NCI-H1092 treated with DMSO at 0.1 percent for 48 hours (cell line): Measurements from ENCODE around the gene TEPSIN.
A peak's percentile ranks its signal among the peaks of the same experiment; 100 is the strongest.

Experiments used
- DNase-seq: peaks from one replicate; lab custom pipeline; 2025; lab: John Stamatoyannopoulos, UW

Gene TEPSIN

DNA sequence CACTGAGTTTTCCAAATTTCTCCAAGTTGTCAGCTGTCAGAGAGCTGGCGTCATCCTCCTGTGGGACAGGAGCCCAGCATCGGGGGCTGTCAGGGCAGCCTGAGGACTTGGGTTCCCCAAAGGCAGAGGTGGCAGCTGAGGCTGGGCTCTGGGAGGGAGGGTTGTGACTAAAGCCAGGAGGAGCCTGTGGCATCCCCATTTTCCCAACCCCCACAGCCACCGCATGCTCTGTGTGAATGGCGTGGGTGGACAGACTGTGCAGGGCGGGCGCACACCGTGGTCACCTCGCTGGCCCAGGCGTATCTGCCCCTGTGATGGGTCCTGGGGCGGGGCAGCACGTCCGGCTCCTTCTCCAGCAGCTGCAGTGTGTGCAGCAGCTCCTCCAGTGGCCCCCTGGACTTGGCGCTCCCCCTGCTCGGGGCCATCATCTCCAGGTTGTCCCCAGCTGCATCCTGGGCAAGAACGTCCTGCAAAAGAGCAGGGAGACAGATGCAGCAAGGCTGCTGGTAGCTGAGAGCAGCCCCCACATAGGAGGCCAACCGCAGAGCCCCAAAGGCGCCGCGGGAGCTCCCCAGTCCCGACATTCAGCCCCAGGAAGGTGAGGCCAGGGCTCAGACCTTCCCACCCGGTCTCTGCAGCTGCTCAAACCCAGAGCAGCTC lies 40.9 kb downstream of the TEPSIN start:
- DNase-seq: no peak

DNA sequence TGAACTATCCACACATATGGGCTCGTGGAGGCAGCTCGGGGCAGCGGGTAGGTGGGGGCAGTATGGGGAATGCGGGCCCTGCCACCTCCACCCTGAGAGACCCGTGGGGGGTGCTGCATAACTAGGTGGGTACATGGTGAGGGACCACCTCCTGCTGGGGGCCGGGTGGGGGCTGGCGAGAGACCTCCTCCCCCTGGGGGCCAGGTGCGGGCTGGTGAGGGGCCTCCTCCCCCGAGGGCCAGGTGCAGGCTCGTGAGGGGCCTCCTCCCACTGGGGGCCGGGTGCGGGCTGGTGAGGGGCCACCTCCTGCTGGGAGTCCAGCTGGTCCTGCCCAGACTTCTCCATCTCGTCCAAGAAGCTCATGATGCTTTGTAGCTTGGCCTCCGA lies 41.5 kb downstream of the TEPSIN start:
- no peak for DNase-seq

DNA sequence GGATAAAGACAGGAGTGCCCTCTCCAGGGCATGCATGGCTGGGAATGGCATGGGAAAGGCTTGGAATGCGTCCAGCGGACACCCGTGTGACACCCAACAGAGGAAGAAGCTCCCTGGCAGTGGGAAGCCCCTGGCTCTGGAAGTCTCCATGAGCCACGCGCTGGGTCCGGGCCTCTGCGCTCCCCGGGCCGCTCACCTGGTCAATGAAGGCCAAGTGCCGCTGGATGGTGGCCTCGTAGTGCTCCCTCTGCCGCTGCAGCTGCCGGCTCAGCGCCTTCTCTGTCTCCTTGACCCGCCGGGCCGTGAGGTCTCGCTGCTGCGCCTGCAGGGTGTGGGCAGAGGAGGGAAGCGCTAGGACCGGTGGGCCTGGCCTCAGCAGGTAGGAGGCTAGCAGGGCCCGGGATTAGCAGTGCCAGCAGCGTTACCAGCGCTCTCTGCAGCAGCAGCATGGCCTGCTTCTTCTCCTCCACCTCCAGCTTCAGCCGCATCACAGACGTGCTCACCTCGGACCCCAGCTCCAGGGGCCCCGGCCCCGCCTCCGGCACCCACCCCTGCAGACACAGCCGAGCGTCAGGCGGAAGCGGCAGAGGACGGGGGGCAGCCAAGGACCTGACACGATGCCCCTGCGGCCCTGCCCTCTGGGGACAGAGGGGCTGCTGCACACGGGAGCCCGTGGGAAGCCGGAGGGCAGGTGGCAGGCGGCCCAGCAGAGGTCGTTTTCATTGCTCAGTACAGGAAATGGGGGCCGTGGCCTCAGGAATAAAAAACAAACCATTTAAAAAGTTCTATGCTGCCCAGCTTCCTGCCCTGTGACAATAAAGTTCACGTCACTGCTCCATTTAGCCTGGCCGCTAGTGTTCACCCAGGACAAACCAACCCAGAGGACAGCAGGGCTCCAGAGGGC lies 42.1 kb downstream of the TEPSIN start:
- DNase-seq: no peak

DNA sequence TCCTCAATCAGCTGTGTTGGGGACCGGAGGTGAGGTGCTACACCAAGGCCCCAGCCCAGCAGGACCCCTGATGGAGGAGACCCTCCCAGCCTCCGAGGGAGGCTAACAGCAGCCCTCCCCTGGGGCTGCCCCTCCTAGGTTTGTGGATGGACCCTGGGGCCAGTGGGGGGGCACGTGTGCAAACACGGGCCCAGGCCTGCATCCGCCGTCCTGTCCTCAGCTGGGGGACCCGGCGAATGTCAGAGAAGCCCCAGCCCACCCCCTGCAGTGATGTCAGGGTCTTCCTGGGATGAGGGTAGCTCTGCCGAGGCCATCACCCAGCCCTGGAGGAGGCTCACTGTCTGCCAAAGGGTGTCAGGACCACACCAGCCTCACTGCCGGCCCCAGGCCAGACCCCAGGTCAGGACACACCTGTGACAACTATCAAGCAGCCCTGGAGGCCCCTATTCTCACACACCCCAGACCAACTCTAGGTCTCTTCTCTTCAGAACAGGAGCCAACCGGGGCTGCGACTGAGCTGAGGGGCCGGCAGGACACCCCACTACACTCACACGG lies 42.8 kb downstream of the TEPSIN start:
- DNase-seq: no peak

DNA sequence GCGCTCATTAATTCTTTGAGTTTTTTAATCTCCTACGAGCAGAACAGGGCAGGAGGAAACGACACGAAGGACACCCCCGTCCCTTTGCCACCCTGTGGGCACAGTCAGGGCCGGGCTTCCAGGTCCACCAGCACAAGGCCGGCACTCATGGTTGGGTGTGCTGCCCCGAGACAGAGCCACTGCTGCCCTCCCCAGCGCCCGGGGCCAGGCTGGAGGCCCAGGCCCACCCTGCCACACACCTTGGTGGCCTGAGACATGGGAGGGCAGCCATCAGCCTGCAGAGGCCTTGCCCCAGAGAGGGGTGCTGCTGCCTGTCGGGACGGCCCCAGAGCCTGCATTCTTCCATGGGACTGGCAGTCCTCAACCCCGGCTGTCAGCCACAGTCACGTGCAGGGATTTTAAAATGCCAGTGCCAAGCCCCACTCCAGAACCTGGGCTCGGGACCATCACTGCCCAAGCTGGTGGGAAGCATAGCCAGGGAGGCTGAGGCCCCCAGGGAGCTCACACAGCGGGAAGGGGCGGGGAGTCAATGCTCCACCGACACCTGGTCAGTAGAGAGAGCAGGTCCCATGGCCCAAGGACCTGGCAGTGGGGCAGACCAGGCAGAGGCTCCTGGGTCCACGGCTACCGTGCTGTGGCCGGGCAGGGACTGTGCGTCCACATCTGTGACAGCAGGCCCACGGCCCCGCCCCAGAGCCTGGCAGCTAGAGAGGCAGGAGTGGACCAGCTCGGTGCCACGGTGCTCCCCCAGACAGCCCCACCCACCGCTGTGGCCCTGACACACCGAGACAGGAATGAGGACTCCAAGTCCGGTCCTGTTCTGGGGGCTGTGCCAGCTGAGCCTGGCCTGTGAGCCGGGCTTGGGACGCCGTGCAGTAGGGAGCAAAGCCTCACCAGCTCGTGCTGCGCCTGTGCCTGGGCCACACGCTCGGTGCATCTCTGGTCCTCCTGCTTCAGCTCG lies 43.6 kb downstream of the TEPSIN start:
- no peak for DNase-seq

DNA sequence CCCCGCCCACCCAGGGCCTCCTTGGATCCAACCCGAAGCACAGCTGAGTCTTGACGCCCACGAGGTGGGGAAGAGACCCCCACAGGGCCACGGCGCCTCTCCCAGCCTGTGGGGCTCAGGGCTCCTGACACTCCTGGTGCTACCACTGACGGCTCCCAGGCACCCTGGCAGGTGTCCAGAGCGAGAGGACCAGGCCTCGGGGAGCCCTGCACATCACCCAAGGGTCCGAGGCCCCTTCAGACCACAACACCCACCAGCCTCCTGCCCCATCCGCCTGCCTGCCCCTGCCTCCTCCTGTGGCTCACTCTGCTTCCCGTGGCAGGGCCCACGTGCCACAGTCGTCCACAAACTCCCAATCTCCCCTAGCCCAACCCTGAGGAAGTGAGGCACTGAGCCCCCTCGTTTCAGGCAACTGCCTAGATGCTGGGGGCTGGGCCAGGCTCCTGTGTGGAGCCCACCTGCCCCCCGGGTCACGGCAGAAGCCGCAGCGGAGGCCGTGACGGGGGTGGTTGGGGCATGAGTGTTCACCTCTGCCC lies 44.6 kb downstream of the TEPSIN start:
- no peak for DNase-seq

DNA sequence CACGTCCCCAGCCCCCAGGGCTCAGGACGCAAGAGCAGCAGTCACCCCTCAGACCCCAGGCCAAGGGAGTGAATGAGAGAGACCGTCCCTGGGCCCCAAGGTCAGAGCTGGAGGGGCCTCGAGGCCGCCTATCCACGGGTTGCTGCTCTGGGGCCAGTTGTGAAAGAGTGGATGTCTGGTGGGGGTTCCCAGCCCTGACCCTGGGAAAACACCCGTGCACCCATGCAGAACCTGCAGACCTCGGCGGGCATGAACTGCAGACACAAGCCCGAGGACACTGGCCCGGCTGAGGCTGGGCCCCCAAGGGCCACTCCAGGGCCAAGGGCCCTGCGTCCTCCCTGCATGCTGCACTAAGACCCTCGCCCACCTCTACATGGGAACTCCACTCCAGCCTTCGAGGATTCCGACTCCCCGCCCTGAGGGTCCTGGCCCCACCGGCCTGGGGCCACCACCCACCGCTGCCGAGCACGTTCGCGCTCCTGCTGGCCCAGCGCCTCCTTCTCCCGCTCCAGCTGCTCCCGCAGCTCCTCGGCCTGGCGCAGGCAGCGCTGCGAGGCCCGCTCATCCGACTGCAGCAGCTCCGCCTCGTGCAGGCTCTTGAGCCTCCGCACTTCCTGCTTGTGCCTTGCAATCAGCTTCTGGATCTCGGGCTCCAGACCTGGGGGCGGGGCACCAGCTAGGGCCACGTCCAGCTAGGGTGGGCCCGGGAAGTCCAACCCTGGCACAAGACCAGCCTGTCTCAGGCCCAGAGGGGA lies 45.2 kb downstream of the TEPSIN start:
- no peak for DNase-seq

DNA sequence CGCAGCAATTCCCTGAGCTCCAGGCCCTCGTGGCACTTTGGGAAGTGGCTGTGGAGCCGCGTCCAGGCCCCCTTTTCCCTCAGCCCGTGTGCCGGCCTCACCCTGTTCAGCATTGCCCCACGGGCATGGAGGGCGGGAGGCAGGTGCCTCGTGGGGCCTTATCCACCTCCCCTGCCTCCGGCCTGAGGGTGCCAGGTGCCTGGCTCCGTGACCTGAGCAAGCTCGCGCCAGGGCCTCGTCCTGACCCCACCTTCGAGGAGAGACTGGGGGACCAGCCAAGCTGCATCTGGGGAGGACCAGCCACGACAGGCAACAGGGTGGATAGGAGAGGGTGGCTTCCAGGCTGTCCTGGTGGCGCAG lies 45.8 kb downstream of the TEPSIN start:
- DNase-seq: no peak

DNA sequence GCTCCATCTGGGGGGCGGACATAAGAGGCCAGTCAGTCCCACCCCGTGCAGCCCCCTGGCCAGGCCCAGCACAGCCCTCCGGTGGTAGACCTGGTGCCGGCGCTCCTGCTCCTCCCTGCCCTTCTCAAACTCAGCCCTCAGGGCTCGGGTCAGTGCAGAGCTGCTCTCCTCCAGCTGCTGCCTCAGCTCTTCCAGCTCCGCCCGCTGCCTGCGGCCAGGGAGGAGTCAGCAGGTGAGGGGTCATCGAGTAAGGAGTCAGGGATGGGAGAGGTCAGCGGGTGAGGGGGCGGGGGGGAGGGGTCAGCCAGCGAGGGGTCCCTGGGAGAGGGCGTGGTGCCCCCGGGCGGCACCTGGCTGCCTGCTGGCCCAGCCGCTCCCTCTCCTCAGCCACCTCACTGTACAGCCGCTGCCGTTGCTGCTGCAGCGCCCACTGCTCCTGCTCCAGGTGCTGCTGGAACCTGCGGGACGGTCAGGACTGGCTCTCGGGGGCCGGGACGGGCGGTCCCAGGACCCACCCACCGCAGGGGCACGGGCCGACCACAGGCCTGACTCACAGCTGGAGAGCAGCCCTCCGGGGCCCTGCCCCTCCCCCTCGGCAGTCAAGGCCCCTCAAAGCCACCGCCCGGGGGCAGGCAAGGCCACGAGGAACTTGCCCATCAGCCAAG lies 46.3 kb downstream of the TEPSIN start:
- DNase-seq: no peak

DNA sequence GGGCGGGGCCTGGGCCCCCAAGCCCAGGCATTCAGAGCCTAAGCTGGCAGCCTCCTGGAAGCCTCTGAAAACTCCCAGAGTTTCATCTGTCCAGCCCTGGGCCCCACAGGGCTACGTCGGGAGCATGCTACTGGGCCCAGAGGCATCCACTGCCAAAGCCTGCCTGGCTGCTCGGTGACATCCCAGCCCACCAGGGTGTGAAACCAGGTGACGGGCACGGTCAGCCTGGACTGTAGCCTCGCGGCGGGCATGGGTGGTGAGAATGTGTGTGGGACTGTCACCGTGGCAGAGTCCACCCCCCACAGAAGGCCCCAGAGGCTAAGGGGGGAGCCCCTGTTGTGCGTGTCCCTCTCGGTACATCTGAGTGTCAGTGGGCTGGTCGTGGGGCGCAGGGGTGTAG lies 47.2 kb downstream of the TEPSIN start:
- DNase-seq: no peak

DNA sequence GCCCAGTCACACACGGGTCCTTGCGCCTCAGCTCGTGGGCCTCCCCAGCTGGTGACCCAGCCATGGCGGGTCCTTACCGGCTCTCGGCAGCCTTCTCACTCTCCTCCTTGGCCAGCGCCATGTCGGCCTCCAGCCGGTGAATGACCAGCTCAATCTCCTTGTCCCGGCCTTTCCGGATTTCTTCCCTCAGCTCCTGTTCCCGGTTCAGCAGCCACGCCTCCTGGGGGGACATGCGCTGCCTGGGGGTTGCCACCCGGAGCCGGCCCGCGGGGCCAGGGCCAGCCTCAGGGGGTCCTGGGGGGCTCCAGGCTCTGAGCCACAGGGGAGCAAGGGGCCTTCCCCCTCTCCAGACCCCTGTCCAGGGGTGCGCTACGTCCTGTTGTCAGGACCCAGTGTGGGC lies 47.7 kb downstream of the TEPSIN start:
- no peak for DNase-seq

DNA sequence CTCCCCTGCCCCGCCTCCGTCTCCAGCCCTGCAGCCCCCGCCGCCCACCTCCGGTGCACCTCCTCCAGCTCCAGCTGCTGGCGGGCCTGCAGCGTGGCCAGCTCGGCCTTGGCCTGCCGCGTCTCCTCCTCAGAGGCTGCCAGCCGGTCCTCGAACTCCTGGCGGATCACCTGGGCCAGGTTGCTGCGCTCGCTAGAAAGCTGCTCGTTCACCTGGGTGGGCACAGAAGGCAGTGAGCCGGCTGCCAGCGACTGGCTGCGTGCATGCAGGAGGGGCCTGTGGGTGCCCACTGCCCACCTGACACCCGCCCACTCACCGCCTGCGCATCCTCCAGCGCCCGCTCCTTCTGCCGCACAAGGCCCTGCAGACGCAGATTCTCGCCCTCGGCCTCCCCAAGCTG lies 48.3 kb downstream of the TEPSIN start:
- DNase-seq: no peak

DNA sequence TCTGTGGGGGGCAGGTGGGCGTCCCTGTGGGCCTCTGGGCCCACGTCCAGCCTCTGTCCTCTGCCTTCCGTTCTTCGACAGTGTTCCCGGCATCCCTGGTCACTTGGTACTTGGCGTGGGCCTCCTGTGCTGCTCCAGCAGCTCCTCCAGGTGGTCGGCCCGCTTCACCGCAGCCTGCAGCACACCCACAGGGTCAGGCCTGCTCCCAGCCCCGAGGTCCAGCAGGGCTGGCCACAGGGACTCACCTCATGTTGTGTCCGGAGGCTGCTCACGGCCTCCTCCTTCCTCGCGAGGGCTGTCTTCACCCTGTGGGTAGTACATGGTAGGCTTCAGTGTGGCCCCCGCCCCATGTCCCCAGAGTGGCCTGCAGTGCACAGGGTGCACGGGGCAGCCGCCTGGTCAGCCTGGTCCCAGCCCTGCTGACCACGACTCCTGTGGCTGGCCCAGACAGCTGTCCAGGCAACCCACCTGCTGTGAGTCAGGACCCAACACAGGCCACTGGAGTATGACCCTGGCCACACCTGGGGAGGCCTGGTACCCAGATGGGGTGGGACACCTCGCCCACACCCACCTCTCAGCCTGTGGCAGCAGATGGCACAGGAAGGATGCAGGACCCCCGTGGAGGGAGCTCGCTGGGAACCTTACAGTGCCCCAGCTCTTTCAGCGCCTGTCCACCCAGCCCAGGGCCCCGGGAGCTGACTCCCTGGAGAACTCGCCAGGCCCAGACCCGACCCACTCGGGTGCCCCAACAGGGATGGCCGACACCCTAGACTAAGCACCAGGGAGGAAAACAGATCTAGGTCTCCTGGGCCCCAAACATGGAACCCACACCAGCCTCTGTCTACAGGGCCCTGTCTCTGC lies 49.0 kb downstream of the TEPSIN start:
- peak; percentile 5 for DNase-seq

DNA sequence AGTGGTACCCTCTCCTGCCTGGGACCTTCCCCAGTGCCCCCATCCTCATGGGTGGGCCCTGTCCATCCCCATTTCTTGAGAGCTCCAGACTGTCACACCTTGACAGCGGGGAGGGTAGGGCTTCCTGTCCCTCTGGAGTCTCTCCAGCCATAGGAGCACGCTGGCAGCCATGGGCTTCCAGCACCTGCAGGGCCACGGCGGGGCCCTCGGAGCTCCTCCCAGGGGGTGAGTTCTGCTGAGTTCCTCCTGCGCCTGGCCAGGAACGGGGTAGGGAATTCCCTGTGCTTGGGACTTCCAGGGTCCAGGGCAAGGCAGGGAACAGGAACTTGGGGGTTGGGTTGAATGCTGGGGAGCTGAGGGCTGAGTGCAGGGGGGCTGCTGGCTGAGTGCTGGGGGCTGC lies 49.8 kb downstream of the TEPSIN start:
- no peak for DNase-seq

DNA sequence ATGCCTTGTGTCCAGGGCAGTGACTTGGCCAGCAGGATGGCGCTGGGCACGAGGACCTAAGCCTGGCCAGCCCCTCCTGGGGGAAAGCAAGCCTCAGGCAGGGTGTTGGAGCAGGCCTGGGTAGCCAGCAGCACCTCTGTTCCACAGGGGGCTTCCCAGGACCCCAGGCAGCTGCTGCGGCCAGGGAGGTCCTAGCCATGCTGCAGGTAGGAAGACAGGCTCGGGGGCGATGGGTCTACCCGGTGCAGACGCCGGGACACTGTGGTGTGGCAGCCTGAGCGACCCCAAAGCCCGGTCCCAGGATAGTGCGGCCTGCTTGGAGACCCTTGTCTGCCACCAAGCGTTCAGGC lies 50.4 kb downstream of the TEPSIN start:
- no peak for DNase-seq

DNA sequence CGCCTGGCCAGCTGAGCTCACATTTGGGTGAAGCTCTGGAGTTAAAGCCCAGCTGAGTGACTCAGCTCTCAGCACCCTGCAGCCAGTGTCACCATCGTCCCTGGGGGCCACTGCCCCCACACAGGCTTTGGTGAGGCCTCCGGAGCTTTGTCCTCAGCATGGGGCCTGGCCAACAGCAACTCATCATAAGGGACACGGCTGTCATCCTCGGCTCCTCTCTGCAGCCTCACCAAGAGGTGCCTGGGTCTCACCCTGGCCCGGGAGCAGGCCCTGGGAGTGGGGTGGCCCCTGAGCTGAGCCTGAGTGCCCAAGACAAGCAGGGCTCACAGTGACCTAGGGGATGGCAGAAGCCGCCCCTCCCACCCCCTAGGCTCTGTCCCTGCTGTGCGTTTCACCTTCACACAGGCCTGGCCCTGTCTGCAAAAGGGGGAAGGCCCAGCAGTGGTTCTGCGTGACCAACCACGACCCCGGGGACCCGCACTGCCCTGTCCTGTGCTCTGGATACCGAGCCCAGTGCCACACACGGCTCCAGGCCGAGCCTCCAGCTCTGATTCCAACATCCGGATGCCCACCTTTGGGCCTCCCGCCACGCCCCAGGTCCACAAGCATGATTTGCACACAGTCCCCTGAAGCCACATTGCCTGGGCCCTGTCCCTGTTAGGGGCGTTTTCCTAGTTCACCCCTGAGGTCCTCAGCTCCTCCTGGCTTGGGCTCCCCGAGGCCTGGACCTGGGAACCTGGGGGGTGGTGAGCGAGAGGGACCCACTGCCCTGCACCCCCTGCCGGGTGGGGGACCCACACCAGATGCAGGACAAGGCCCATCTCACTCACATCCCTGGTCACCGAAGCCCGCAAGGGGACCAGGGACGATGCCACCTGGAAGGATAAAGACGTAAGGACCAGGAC lies 51.0 kb downstream of the TEPSIN start:
- no peak for DNase-seq

DNA sequence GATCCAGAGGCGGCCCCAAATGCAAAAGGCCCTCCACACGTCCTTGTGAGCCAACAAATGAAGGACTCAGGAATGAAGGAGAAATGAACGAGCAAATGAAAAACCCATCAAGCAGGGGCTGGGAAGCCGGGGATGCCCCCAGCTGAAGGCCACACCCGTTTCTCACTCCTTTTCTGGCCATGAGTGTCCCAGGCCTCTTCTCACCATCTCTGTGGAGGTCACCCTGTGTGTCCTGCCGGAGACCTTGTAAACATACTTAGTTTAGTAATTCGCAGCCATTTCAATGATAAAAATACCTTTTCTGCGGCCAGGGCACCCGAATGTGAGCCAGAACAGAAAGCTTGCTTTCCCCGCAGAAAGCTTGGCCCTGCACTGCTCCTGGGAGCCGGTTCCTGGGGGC lies 51.7 kb downstream of the TEPSIN start:
- no peak for DNase-seq

DNA sequence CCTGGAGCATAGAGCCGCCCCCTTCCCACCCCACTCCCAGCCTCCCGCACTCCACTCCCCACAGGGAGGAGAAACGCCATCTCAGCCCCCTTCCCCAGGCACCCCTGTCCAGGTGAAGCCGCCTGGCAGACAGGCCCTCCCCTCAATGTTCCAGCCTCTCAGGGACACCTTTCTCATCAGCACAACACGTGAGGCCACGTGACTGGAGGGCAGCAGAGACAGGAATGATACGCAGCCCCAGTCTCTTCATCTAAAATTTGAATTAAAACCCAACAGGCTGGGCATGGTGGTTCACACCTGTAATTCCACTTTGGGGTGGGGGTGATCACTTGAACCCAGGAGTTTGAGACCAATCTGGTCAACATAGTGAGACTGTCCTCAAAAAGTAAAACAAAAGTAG lies 52.7 kb downstream of the TEPSIN start:
- no peak for DNase-seq

DNA sequence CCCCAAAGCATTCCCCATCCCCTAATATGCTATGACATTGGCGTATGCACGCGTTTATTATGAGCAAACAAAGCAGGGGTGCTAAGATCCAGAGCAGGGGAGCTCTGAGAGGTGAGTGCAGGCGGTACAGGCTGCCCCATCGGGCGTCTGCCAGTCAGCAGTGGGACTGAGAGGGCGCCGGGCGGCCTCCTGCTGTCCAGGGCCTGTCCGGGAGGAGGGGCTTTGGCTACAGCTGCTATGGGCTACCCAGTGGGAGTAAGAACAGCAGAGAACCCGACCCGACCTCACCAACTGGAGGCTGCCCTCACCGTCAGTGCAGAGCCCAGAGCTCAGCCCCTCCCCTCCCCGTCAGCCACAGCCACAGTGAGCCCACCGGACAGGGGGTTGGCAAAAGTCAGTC lies 54.3 kb downstream of the TEPSIN start:
- peak; percentile 4 for DNase-seq
